Measurements from ENCODE around the gene ZFYVE28.

DNA sequence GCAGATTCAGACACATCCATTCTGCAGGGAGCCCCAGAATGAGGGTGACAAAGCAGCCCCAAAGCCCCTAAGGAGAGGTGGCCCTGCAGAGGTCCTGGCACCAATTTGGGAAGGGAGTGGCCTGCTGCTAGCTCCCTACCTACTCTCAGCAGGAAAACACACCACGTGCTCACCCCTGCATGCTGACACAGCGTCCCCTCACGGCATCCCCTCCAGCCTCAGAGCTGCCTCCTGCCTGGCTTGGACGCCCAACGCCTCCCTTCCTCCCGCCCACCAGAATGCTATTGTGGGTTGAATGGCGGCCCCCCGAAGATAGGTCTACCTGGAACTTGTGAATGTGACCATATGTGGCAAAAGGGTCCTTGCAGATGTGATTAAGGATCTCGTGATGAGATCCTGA, 28.8 kb downstream of the ZFYVE28 start:
- TF ChIP-seq, protein P1, sequence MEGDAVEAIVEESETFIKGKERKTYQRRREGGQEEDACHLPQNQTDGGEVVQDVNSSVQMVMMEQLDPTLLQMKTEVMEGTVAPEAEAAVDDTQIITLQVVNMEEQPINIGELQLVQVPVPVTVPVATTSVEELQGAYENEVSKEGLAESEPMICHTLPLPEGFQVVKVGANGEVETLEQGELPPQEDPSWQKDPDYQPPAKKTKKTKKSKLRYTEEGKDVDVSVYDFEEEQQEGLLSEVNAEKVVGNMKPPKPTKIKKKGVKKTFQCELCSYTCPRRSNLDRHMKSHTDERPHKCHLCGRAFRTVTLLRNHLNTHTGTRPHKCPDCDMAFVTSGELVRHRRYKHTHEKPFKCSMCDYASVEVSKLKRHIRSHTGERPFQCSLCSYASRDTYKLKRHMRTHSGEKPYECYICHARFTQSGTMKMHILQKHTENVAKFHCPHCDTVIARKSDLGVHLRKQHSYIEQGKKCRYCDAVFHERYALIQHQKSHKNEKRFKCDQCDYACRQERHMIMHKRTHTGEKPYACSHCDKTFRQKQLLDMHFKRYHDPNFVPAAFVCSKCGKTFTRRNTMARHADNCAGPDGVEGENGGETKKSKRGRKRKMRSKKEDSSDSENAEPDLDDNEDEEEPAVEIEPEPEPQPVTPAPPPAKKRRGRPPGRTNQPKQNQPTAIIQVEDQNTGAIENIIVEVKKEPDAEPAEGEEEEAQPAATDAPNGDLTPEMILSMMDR (IDR thresholded peaks at IDR 0.05): no peak
- TF ChIP-seq POLR2AphosphoS5 (IDR thresholded peaks at IDR 0.05): no peak
- TF ChIP-seq POLR2A (IDR thresholded peaks at IDR 0.05): no peak
